ENCODE results near the gene ATG4D.

ATG4D gene

DNA sequence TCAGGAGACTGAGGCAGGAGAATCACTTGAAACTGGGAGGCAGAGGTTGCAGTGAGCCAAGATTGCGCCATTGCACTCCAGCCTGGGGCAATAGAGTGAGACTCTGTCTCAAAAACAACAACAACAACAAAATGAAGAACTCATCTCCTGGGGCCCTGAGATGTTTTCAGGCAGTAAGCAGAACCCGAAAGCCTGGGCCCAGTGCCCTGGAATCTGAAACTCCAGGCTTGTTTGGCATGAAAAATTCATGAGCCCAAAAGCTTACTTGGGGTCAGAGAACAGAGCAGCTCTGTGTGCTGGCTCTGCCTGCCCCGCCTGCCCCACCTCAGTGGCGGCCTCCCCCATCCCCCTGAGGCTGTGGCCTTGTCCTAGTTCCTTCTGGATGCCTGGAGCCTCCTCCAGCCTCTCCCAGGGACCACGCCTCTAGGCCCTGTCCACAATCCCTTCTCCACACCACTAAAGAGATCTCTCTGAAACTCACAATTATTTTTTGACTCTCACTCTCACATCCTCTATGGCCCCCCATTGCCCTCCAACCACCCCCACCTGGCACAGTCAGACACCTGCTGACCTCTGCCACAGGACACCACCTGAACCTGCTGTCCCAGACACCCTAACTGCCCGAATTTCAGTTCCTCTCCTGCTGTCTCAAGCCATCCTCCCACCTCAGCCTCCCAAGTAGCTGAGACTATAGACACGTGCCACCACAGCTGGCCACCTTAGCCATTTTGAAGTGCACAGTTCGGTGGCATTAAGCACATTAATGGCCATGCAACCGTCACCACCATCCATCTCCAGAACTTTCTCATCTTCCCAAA lies 50.3 kb downstream of the ATG4D start:
- Histone ChIP-seq H3K27ac (no peak overlapping the region), H2AFZ (peak overlapping the region; percentile 33)

GRCh38 chr19:10600149-10600548 lies 56.4 kb downstream of the ATG4D start:
- Histone ChIP-seq H3K9ac (no peak overlapping the region), H3K36me3 (ENCODE audit: control insufficient read depth, insufficient read depth, low read length) (no peaks in the 10 kb centered on the region), H3K4me1 (peaks cover 2% of the 10 kb centered on the region), H2AFZ (no peak overlapping the region), H3K4me2 (ENCODE audit: low read length) (no peak overlapping the region), H3K9me3 (ENCODE audit: control insufficient read depth, low read length) (no peaks in the 10 kb centered on the region), H3K79me2 (no peaks in the 10 kb centered on the region), H3K27ac (no peak overlapping the region), H3K4me3 (ENCODE audit: low read depth, low read length) (no peak overlapping the region), H3K27me3 (ENCODE audit: control insufficient read depth, insufficient read depth, low read length) (no peaks in the 10 kb centered on the region)
- no peak for TF ChIP-seq CTCF (IDR thresholded peaks at IDR 0.05)

More for the DNA sequence above, 50.3 kb downstream of the ATG4D start:
- no peaks in the 10 kb centered on the region for H3K4me1 ChIP-seq
- H3K9ac ChIP-seq = no peak overlapping the region
- no peaks in the 10 kb centered on the region for H3K27me3 ChIP-seq (ENCODE audit: control insufficient read depth, insufficient read depth, low read length)
- no peak overlapping the region for H3K4me3 ChIP-seq (ENCODE audit: low read depth, low read length)
- H3K79me2 ChIP-seq = no peaks in the 10 kb centered on the region
- no peak overlapping the region for H3K4me2 ChIP-seq (ENCODE audit: low read length)
- no peaks in the 10 kb centered on the region for H3K9me3 ChIP-seq (ENCODE audit: control insufficient read depth, low read length)
- TF ChIP-seq CTCF (IDR thresholded peaks at IDR 0.05) = no peak
- no peaks in the 10 kb centered on the region for H3K36me3 ChIP-seq (ENCODE audit: control insufficient read depth, insufficient read depth, low read length)

DNA sequence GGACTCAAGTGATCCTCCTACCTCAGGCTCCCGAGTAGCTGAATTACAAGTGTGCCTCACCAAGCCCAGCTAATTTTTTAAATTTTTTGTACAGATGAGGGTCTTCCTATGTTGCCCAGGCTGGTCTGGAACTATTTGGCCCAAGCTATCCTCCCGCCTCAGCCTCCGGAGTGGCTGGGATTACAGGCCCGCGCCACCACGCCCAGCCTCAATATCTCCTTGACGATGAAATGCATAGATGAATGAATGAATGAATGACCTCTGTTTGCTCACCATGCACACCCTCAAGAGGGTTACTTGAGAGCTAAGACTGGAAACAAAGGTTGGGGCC lies 58.3 kb downstream of the ATG4D start:
- Histone ChIP-seq H3K4me1 (peaks cover 2% of the 10 kb centered on the region), H3K9me3 (ENCODE audit: control insufficient read depth, low read length) (no peaks in the 10 kb centered on the region), H3K4me2 (ENCODE audit: low read length) (no peak overlapping the region), H3K27me3 (ENCODE audit: control insufficient read depth, insufficient read depth, low read length) (no peaks in the 10 kb centered on the region), H3K36me3 (ENCODE audit: control insufficient read depth, insufficient read depth, low read length) (no peaks in the 10 kb centered on the region), H3K9ac (no peak overlapping the region), H3K4me3 (ENCODE audit: low read depth, low read length) (no peak overlapping the region), H2AFZ (peak overlapping the region; percentile 82), H3K79me2 (no peaks in the 10 kb centered on the region), H3K27ac (no peak overlapping the region)
- no peak for TF ChIP-seq CTCF (IDR thresholded peaks at IDR 0.05)

- Histone ChIP-seq H3K79me2 (no peaks in the 10 kb centered on the region), H3K4me3 (ENCODE audit: low read depth, low read length) (peak overlapping the region; percentile 71), H3K9me3 (ENCODE audit: control insufficient read depth, low read length) (no peaks in the 10 kb centered on the region), H3K27ac (peak overlapping the region; percentile 80), H3K4me2 (ENCODE audit: low read length) (peak overlapping the region; percentile 73), H3K36me3 (ENCODE audit: control insufficient read depth, insufficient read depth, low read length) (no peaks in the 10 kb centered on the region), H3K27me3 (ENCODE audit: control insufficient read depth, insufficient read depth, low read length) (no peaks in the 10 kb centered on the region), H3K4me1 (peaks cover 2% of the 10 kb centered on the region), H2AFZ (peak overlapping the region; percentile 98), H3K9ac (peak overlapping the region; percentile 67)
- TF ChIP-seq CTCF (IDR thresholded peaks at IDR 0.05) = no peak
Observed at GRCh38 chr19:10602330-10603083, 58.8 kb downstream of the ATG4D start.
